Ovary (tissue), 3 donors: ENCODE data around the gene LRRTM4.

ENCODE experiments used
- POLR2A ChIP-seq: fragments of 450-650 bp; IDR thresholded peaks from one replicate; pipeline ENCODE4 v1.6.1; 2017; ENCODE audit warnings: antibody characterized with exemption, mild to moderate bottlenecking, moderate library complexity
- TF ChIP-seq, protein P1 (sequence below), 3 donors: fragments of 450-650 bp in 2 of 3; fragments of 200-600 bp in 1 of 3; IDR thresholded peaks; one replicate each; pipeline versions ENCODE4 v1.5.1 to v1.8.0; 2016 to 2022; ENCODE audit warnings: antibody characterized with exemption in 3 of 3, mild to moderate bottlenecking in 1 of 3
- donor health status: DM: no; HTN: no; CAD: no.

GRCh38 chr2:76808732-76809131, 713.4 kb downstream of the LRRTM4 start:
- no peak for TF ChIP-seq POLR2A
- TF ChIP-seq, protein P1, sequence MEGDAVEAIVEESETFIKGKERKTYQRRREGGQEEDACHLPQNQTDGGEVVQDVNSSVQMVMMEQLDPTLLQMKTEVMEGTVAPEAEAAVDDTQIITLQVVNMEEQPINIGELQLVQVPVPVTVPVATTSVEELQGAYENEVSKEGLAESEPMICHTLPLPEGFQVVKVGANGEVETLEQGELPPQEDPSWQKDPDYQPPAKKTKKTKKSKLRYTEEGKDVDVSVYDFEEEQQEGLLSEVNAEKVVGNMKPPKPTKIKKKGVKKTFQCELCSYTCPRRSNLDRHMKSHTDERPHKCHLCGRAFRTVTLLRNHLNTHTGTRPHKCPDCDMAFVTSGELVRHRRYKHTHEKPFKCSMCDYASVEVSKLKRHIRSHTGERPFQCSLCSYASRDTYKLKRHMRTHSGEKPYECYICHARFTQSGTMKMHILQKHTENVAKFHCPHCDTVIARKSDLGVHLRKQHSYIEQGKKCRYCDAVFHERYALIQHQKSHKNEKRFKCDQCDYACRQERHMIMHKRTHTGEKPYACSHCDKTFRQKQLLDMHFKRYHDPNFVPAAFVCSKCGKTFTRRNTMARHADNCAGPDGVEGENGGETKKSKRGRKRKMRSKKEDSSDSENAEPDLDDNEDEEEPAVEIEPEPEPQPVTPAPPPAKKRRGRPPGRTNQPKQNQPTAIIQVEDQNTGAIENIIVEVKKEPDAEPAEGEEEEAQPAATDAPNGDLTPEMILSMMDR (IDR thresholded peaks at IDR 0.05): no peak
